Tibial nerve (tissue), 3 donors: Measurements from ENCODE around the gene MYBPC1.

Experiments
- CTCF ChIP-seq, 5 experiments: fragments of 200-600 bp in 3 of 5; fragments of 450-650 bp in 2 of 5; sonication (generic) in 3 of 5; IDR thresholded peaks; one replicate each; pipeline ENCODE4 v1.5.1; 2016 to 2019; ENCODE audit warnings: antibody characterized with exemption in 5 of 5, mild to moderate bottlenecking in 3 of 5, moderate library complexity in 2 of 5
- POLR2A ChIP-seq, 2 donors: fragments of 450-650 bp; IDR thresholded peaks; one replicate each; pipeline ENCODE4 v1.6.1; 2017; ENCODE audit warnings: antibody characterized with exemption in 2 of 2, mild to moderate bottlenecking in 2 of 2, moderate library complexity in 2 of 2

DNA sequence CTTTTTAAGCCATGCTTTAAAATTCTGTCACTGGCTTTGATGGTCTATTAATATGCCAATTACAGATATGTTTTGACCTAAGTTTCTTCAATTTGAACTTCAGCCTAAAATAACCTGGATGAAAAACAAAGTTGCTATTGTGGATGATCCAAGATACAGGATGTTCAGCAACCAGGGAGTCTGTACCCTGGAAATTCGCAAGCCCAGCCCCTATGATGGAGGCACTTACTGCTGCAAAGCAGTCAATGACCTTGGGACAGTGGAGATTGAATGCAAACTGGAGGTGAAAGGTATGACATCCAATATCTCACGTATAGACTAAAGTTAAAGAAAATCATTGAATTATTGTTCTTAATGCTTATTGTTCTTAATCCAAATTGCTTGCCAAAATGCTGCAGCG lies 85.5 kb downstream of the MYBPC1 start:
- no peak for TF ChIP-seq CTCF (IDR thresholded peaks at IDR 0.05)
- TF ChIP-seq POLR2A (IDR thresholded peaks at IDR 0.05) = no peak
